ENCODE results near the gene DPP10.

DNA sequence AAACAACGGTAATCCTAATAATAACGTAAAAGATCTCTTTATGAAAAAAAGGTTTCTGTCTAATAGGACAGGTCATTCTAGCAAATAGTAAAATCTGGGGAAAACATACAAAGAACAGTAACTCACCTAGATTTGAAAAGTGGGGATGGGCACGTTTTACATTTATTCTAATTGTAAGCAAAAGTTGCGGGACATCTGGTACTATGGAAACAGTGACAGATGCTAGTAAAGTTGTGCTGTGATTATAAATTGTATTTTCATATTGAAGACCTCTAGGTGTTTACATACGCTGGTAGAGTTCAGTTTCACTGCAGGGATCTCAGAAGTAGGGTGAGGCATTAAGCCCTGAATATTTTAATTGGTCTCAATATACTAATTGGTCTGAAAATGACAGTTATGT, 422.5 kb downstream of the DPP10 start:
- TF ChIP-seq, protein P1, sequence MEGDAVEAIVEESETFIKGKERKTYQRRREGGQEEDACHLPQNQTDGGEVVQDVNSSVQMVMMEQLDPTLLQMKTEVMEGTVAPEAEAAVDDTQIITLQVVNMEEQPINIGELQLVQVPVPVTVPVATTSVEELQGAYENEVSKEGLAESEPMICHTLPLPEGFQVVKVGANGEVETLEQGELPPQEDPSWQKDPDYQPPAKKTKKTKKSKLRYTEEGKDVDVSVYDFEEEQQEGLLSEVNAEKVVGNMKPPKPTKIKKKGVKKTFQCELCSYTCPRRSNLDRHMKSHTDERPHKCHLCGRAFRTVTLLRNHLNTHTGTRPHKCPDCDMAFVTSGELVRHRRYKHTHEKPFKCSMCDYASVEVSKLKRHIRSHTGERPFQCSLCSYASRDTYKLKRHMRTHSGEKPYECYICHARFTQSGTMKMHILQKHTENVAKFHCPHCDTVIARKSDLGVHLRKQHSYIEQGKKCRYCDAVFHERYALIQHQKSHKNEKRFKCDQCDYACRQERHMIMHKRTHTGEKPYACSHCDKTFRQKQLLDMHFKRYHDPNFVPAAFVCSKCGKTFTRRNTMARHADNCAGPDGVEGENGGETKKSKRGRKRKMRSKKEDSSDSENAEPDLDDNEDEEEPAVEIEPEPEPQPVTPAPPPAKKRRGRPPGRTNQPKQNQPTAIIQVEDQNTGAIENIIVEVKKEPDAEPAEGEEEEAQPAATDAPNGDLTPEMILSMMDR (conservative IDR thresholded peaks at IDR 0.05; ENCODE audit: low read depth, low read length) = no peak
- TF ChIP-seq EZH2 (IDR thresholded peaks at IDR 0.05; ENCODE audit: low read length, unreplicated experiment) = no peak
- TF ChIP-seq EZH2phosphoT487 (IDR thresholded peaks at IDR 0.05; ENCODE audit: borderline replicate concordance, low read length) = no peak

Measured in PC-3 (cell line).